HG03571 (cell line): ENCODE data around the gene FKBP5.
"Not testable (repeated sequence)": the region's sequence is repeated elsewhere in the genome, so short reads cannot be mapped to it uniquely, and the experiment has no call there.

ENCODE experiments used
- ATAC-seq: cut with Tn5 transposase; IDR thresholded peaks from one replicate; pipeline ENCODE4 v1.9.1; 2021; ENCODE audit not compliant: unreplicated experiment

FKBP5 gene

GRCh38 chr6:35691027-35691824 lies 2.5 kb upstream of the FKBP5 start:
- ATAC-seq: no peak

- ATAC-seq: no peak
These were observed 1.8 kb upstream of the FKBP5 start for GRCh38 chr6:35690484-35690883.

- ATAC-seq: not testable (repeated sequence)
These were observed 1.3 kb upstream of the FKBP5 start for GRCh38 chr6:35690006-35690405.

DNA sequence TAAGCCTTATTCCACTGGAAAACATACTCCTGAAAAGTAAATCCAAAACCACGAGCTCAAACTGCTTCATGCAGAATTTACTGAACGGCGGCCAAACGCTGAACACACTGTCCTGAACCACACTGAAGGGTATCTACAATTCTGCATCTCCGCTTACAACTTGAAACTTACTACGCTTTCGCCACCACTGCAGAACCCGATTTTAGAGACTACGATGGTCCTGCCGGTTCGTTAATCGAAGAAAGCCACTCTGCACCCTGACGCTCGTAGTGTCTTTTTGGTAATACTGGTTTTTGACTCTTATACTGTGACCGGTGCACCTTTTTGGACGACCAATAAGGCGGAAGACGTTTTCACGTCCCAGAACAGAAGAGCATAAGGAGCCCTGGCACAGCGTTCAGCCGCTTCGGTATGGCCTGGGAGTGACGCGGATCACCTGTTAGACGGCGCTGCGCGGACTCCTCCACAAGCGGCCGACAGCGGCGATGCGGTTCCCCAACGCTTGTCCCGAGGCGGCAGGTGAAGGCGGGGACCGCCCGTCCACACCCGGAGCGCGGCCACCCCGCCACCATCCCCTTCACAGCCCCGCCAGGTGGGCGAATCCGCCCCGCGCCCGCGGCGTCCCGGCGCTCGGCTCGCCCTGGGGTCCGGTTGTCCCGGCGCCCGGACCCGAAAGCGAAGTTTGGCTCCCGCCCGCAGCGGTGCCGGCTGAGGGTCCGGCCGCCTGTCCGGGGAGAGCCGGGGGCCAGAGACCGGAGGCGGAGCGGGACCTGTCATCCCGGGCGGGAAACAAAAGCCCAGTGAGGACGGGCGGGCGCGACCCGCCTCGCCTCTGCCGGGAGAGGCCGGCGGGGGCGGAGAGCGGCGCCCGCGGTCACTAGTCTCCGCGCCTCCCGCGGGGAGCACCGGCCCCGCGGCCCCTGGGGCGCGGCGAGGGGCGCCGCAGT lies 784 bp downstream of the FKBP5 start:
- ATAC-seq: peak; percentile 41

DNA sequence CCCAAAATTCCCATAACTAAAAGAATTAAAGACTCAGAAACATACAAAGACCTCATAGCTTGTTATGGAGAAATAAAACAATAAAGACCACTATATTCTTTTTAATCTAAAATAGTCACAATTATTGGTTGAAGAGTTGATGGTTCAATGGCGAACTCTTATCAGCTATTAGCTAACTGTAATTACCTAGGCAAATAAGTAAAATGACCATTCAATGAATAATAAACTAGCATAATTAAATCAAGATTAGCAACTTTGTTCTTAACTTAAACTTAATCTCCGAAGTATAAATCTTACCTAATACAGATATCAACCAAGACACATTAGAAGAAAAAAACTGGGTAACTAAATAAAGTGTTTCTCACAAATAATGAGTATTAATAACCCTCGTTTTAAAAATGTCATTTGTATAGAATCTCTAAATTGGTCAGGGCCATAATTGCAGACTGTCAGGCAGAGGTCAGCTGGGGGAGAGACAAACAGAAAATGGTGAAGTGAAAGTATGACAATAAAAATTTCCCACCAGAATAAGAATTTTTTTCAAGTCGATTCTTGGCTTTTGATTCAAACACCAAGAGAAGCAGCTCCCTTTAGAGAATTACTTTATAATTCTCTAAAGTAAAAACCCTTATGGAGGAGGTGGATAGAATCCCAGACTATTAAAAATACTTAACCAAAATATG lies 1.7 kb downstream of the FKBP5 start:
- no peak for ATAC-seq

DNA sequence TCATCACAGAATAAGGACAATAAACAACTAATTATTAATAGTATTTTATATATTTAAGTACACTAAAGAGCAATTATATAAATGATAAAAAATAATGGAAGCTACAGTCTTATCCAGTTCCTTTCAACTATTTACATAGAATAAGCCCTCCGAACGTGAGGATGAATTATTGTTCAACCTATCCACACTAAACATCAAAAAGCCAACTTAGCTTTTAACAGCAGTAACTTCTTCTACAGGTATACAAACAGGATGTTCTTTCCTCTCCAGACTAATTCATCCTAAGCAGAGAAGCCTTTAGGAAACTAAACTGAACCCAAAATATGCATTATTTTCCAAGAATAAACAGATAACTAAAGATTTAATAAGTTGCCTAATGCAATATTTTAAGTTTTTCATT lies 2.3 kb downstream of the FKBP5 start:
- no peak for ATAC-seq

DNA sequence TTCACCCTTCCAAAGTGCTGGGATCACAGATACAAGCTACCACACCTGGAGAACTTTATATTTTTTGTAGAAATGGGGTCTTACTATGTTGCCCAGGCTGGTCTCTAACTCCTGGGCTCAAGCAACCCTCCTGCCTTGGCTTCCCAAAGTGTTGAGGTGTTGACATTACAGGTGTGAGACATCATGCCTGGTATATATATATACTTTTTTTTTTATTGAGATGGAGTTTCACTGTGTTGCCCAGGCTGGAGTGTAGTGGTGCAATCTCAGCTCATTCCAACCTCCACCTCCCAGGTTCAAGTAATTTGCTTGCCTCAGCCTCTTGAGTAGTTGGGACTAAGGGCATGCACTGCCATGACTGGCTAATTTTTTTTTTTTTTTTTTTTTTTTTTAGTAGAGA lies 5.4 kb downstream of the FKBP5 start:
- no peak for ATAC-seq

DNA sequence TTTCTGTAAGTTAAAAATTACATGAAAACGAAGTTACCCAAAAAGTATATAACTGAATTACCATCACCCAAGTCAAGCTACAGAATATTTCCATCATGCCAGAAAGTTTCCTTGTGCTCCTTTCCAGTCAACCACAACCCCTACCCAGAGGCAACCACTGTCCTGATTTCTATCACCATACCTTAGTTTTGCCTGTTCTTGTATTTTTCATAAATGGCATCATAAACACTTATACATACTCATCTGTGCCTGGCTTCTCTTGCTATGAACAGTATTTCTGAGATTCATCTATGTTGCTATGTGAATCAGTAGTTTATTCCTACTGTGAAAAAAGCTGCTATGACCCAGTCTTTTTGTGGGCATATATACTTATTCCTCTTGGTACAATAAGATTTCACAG lies 7.4 kb downstream of the FKBP5 start:
- no peak for ATAC-seq

- no peak for ATAC-seq
These were observed 9.3 kb downstream of the FKBP5 start for GRCh38 chr6:35679399-35679798.

- no peak for ATAC-seq
These were observed 9.9 kb downstream of the FKBP5 start for GRCh38 chr6:35678814-35679213.

DNA sequence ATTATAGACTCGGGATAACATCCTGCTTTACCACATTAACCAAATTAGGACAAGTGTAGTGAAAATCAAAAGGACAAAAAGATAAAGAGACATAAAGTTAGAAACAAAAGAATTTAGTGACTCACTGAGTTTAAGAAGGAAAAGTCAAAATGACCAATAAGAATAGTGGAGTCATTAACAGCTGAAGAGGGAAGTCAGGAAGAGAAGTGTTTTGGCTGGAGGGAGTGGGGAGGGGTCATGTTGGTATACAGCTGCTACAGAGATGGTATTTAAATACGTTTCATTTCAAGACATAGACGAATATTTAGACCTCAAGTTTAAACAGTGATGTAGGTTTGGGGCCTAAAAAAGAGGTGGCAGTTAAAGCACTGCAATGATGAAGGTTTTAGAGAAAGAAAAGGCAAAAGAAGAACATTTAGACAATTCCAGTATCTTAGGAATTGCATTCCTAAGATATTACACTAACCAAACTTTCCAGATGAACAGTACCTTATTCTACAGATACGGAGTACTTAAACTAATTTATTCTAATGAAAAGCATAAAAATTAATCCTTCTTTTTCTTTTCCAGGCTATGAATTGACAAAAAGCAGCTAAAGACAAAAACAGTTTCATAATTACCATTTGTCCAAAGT lies 10.6 kb downstream of the FKBP5 start:
- no peak for ATAC-seq

GRCh38 chr6:35677456-35677855 lies 11.3 kb downstream of the FKBP5 start:
- ATAC-seq: no peak

GRCh38 chr6:35675871-35676459 lies 12.8 kb downstream of the FKBP5 start:
- no peak for ATAC-seq

DNA sequence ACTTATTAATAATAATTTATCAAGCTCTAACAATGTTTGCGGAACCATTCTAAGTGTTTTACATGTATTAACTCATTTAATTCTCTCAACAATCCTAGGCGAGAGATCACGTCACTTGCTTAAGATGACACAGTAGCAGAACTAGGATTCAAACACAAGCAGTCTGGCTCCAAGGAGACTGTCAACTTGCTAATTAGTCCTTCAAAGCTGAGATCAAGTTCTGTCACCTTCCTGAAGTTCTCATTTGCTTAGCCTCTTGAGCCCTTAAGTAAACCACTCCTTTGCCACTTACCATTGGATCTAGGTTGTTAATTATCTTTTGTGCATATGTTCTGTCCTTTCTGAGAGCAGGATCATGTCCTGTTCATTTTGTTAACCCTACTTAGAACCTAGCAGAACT lies 14.1 kb downstream of the FKBP5 start:
- no peak for ATAC-seq

GRCh38 chr6:35673755-35674154 lies 15.0 kb downstream of the FKBP5 start:
- no peak for ATAC-seq

DNA sequence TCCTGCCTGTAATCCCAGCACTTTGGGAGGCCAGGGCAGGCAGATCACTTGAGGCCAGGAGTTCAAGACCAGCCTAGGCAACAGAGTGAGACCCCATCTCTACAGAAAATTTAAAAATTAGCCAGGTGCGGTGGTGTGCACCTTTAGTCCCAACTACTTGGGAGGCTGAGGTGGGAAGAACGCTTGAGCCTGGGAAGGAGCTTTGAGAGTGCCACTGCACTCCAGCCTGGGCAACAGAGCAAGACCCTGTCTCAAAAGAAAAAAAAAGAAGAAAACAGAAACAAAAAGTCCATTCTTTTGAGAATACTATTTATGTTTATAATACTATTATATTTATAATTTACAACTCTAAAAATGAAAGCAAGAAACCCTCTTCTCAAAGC lies 15.4 kb downstream of the FKBP5 start:
- not testable (repeated sequence) for ATAC-seq

GRCh38 chr6:35670453-35670852 lies 18.3 kb downstream of the FKBP5 start:
- not testable (repeated sequence) for ATAC-seq

GRCh38 chr6:35669451-35670045 lies 19.2 kb downstream of the FKBP5 start:
- no peak for ATAC-seq

DNA sequence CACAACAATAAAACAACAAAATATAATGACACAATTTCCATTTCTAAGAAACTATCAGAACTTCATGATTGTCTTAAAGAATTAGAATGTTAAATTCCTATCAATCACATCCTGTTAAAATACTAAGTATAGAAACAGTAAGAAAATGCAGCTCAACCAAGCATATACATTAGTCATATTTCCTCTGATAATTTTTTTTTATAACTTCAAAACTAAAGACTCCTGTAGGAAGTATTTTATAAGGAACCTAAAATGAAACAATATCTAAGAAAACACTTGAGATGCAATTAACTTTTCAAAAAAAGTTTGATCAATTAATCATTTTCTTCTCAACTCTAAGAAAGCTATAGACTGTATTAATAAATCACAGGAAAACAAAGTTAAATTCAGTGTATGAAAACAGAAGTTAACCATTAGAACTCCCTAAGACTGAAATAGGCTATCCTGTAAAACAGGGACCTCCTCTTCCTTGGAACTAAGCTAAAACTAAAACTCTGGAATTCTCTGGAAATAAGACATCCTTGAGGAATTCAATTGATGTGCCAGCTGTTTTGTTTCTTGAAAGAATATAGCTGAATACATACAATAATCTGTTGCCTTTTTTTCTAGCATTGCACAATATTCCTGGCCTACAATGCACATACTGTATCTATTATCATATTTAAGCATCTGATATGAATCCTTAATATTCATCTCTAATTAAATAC lies 19.8 kb downstream of the FKBP5 start:
- no peak for ATAC-seq

DNA sequence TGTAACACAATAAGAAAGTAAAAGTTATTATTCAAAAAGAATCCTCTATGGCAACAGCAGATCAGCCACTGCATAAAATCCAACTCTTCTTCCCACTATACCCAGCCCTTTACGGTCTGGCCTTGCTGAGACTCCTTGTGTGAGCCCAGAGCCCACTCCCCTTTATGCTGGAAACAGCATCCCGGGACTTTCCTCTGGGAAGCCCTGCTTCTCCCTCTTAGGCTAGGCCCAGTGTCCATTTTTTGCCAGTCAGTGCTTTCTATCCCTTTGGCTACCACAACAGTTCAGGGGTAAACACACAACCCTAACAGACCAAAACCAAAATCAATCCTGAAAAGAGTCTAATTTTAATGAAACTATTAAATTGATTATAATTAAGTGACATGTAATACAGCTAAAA lies 20.6 kb downstream of the FKBP5 start:
- ATAC-seq: no peak
